Measurements from ENCODE around the gene STAG1. TPM values are rescaled to one million over a fixed set of nuclear protein-coding genes. Genes with fewer than 3 reads are reported as not detected.
"Not testable (repeated sequence)": the region's sequence is repeated elsewhere in the genome, so short reads cannot be mapped to it uniquely, and the experiment has no call there.

The STAG1 gene
- polyA plus RNA-seq, 1 experiment: 30.1 TPM

GRCh38 chr3:136749091-136749490 lies 3.1 kb downstream of the STAG1 start:
- Histone ChIP-seq H3K4me3 (ENCODE audit: low read depth, low read length) (no peak overlapping the region), H3K27ac (ENCODE audit: low read depth, low read length) (peak overlapping the region; percentile 57), H3K9me3 (ENCODE audit: control insufficient read depth, insufficient read depth, low read length) (peaks cover 1% of the 10 kb centered on the region), H3K27me3 (ENCODE audit: control insufficient read depth, insufficient read depth, low read length) (no peaks in the 10 kb centered on the region)
- no peak for TF ChIP-seq CTCF (IDR thresholded peaks at IDR 0.05; ENCODE audit: low read depth, low read length)
- ChIA-PET POLR2A (no interaction called here), CTCF (interaction anchor here (0.7 to 1.7 kb wide), 3 partner anchors 265 to 675 kb away, joined by 3 to 5 read pairs (median 3); no protein-coding TSS in a partner anchor)
- no peak for DNase-seq (ENCODE audit: low read depth, low spot score)

- POLR2A ChIA-PET: no interaction called here
- DNase-seq (ENCODE audit: low read depth, low spot score): no peak
- no peak overlapping the region for H3K27ac ChIP-seq (ENCODE audit: low read depth, low read length)
- CTCF ChIA-PET: interaction anchor here (0.7 to 1.5 kb wide), 4 partner anchors 212 to 440 kb away, joined by 3 to 4 read pairs (median 3); partner anchors contain the start of gene IL20RB
- H3K9me3 ChIP-seq (ENCODE audit: control insufficient read depth, insufficient read depth, low read length): peaks cover 8% of the 10 kb centered on the region
- no peak overlapping the region for H3K4me3 ChIP-seq (ENCODE audit: low read depth, low read length)
- no peak for TF ChIP-seq CTCF (IDR thresholded peaks at IDR 0.05; ENCODE audit: low read depth, low read length)
- no peaks in the 10 kb centered on the region for H3K27me3 ChIP-seq (ENCODE audit: control insufficient read depth, insufficient read depth, low read length)
Measured at GRCh38 chr3:136745916-136746315, 6.3 kb downstream of the STAG1 start.

- TF ChIP-seq CTCF (IDR thresholded peaks at IDR 0.05; ENCODE audit: low read depth, low read length): no peak
- Histone ChIP-seq H3K27me3 (ENCODE audit: control insufficient read depth, insufficient read depth, low read length) (no peaks in the 10 kb centered on the region), H3K4me3 (ENCODE audit: low read depth, low read length) (no peak overlapping the region), H3K27ac (ENCODE audit: low read depth, low read length) (no peak overlapping the region), H3K9me3 (ENCODE audit: control insufficient read depth, insufficient read depth, low read length) (peaks cover 8% of the 10 kb centered on the region)
- ChIA-PET CTCF (interaction anchor here (1.0 to 4.5 kb wide), 3 partner anchors 11 to 390 kb away, joined by 3 to 22 read pairs (median 3); partner anchors contain the start of gene STAG1), POLR2A (no interaction called here)
- no peak for DNase-seq (ENCODE audit: low read depth, low spot score)
Measured at GRCh38 chr3:136741063-136741462, 11.1 kb downstream of the STAG1 start.

GRCh38 chr3:136740351-136740958 lies 11.7 kb downstream of the STAG1 start:
- Histone ChIP-seq H3K27me3 (ENCODE audit: control insufficient read depth, insufficient read depth, low read length) (no peaks in the 10 kb centered on the region), H3K4me3 (ENCODE audit: low read depth, low read length) (no peak overlapping the region), H3K9me3 (ENCODE audit: control insufficient read depth, insufficient read depth, low read length) (peaks cover 8% of the 10 kb centered on the region), H3K27ac (ENCODE audit: low read depth, low read length) (no peak overlapping the region)
- ChIA-PET POLR2A (no interaction called here), CTCF (interaction anchor here (0.6 to 4.5 kb wide), 3 partner anchors 11 to 12 kb away, joined by 3 to 22 read pairs (median 3); partner anchors contain the start of gene STAG1)
- TF ChIP-seq CTCF (IDR thresholded peaks at IDR 0.05; ENCODE audit: low read depth, low read length): no peak
- DNase-seq (ENCODE audit: low read depth, low spot score): no peak

- H3K27me3 ChIP-seq (ENCODE audit: control insufficient read depth, insufficient read depth, low read length); POLR2A ChIA-PET; DNase-seq (ENCODE audit: low read depth, low spot score); H3K9me3 ChIP-seq (ENCODE audit: control insufficient read depth, insufficient read depth, low read length); H3K4me3 ChIP-seq (ENCODE audit: low read depth, low read length); H3K27ac ChIP-seq (ENCODE audit: low read depth, low read length): not testable (repeated sequence)
- CTCF ChIA-PET: interaction anchor here (1.3 kb wide), 1 partner anchor 15 kb away, joined by 4 read pairs; the partner anchor contains the start of gene STAG1
Measured at GRCh38 chr3:136736950-136737349, 15.2 kb downstream of the STAG1 start.

Measured in AG04450 (cell line).